AG04450 (cell line): Measurements from ENCODE around the gene HDDC3. TPM values are rescaled to one million over a fixed set of nuclear protein-coding genes. Genes with fewer than 3 reads are reported as not detected.
A peak's percentile ranks its signal among the peaks of the same experiment; 100 is the strongest.

Experiments used
- CTCF ChIA-PET: fragments of 300-600, 350-600 bp; formaldehyde crosslinking; extraction: SDS; loops from one replicate; lab custom pipeline; 2022; ENCODE audit warnings: antibody characterized with exemption, inconsistent platforms; lab: Charles Lee
- POLR2A ChIA-PET: fragments of 350-600 bp; formaldehyde crosslinking; extraction: SDS; loops from one replicate; lab custom pipeline; 2021; ENCODE audit warnings: antibody characterized with exemption, inconsistent platforms; lab: Yijun Ruan, JAX
- DNase-seq: peaks from one replicate; pipeline ENCODE4 v3.0.0-alpha.2; 2011; ENCODE audit warnings: low read depth, low spot score
- H3K27ac ChIP-seq: one replicate; pipeline ENCODE4 v1.5.1; 2012; ENCODE audit warnings: low read depth, low read length, control low read depth
- H3K27me3 ChIP-seq: one replicate; pipeline ENCODE4 v1.6.0; 2012; ENCODE audit warnings: low read length; ENCODE audit not compliant: control insufficient read depth, insufficient read depth
- H3K4me3 ChIP-seq: 2 replicates; pipeline ENCODE4 v1.5.1; 2011; ENCODE audit warnings: mild to moderate bottlenecking, low read depth, low read length, control low read depth
- H3K9me3 ChIP-seq: 2 replicates; pipeline ENCODE4 v1.5.1; 2012; ENCODE audit warnings: low read length; ENCODE audit not compliant: control insufficient read depth, insufficient read depth
- polyA minus RNA-seq: library from RNA; depleted of rRNA, polyadenylated mRNA; stranded (reverse); fragments of >200 nt; gene quantifications from 2 replicates; pipeline ENCODE4 v1.2.3, GENCODE V29; 2011; rRNA and poly(A)+ RNA removed
- polyA plus RNA-seq: library from polyadenylated mRNA; depleted of rRNA; stranded (reverse); fragments of >200 nt; gene quantifications from 2 replicates; pipeline ENCODE4 v1.2.3, GENCODE V29; 2011; rRNA removed
- TF ChIP-seq, protein P1 (sequence below): IDR thresholded peaks from 2 replicates; pipeline ENCODE4 v1.5.1; 2011; ENCODE audit warnings: low read depth, low read length, control low read depth, inconsistent platforms

HDDC3 gene, protein sequence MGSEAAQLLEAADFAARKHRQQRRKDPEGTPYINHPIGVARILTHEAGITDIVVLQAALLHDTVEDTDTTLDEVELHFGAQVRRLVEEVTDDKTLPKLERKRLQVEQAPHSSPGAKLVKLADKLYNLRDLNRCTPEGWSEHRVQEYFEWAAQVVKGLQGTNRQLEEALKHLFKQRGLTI
- polyA plus RNA-seq (10.0 and 10.3 TPM in 2 replicates), polyA minus RNA-seq (10.9 and 17.1 TPM in 2 replicates)

DNA sequence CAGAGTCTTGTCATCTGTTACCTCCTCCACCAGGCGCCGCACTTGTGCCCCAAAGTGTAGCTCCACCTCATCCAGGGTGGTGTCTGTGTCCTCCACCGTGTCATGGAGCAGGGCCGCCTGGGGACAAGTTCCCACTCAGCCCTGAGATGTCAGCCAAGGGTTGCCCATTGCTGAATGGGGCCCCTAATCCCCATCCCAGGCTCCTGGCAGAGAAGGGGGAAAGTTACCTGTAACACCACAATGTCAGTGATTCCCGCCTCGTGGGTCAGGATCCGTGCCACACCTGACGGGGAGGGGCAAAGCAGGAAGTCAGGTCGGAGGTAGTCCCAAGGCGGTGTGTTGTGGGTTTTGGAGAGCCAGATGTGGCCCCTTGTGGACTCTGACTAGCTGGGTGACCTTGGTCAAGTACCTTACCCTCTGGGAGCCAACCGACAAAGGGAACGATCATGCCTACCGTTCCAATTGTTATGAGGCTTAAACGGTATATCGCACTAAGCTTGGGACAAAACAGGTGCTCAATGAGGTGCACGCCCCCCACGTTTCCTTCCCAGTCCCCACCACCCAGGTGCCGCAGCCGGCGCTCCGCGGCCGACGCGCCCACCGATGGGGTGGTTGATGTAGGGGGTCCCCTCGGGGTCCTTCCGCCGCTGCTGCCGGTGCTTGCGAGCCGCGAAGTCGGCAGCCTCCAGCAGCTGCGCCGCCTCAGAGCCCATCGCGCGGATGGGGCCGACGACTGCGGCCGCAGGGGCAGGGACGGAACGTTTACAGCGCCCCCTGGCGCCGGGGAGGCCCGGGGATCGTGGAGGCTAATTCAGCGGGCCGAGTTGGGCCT lies at the start of gene HDDC3:
Gene HDDC3 (minus strand): TSS at position 722 of the 832 bp plus-strand sequence. CDS start 9 bp downstream, at position 713.
- Histone ChIP-seq H3K27ac (peak within 1 kb of the TSS; percentile 11), H3K4me3 (peak within 1 kb of the TSS; percentile 91), H3K27me3 (no peaks in the 10 kb centered on the region), H3K9me3 (no peaks in the 10 kb centered on the region; the same call in 1 of the 2 replicates)
- ChIA-PET CTCF (interaction anchor here (0.5 to 7.4 kb wide), 35 partner anchors 10 to 1900 kb away, joined by 3 to 98 read pairs (median 5); partner anchors contain the start of genes BLM, FES, MAN2A2 and RCCD1), POLR2A (interaction anchor here (0.9 kb wide), 1 partner anchor 9 kb away, joined by 3 read pairs; no protein-coding TSS in a partner anchor)
- TF ChIP-seq, protein P1, sequence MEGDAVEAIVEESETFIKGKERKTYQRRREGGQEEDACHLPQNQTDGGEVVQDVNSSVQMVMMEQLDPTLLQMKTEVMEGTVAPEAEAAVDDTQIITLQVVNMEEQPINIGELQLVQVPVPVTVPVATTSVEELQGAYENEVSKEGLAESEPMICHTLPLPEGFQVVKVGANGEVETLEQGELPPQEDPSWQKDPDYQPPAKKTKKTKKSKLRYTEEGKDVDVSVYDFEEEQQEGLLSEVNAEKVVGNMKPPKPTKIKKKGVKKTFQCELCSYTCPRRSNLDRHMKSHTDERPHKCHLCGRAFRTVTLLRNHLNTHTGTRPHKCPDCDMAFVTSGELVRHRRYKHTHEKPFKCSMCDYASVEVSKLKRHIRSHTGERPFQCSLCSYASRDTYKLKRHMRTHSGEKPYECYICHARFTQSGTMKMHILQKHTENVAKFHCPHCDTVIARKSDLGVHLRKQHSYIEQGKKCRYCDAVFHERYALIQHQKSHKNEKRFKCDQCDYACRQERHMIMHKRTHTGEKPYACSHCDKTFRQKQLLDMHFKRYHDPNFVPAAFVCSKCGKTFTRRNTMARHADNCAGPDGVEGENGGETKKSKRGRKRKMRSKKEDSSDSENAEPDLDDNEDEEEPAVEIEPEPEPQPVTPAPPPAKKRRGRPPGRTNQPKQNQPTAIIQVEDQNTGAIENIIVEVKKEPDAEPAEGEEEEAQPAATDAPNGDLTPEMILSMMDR: peak; percentile 90
- DNase-seq: peak; percentile 58

DNA sequence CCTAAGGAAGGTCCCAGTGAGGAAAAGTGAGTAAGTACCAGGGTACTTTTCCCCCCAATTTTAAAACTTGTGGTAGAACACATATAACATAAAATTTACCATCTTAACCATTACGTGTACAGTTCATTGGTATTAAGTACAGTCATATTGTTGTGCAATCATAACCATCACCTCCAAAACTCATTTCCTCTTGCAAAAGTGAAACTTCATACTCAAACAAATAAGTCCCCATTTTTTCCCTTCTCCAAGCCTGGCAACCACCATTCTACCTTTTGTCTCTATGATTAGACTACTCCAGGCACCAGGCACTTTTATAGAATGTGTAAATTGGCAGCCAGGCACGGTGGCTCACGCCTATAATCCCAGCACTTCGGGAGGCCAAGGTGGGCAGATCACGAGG lies 49.8 kb upstream of the HDDC3 start:
- H3K27me3 ChIP-seq: no peaks in the 10 kb centered on the region
- POLR2A ChIA-PET: no interaction called here
- CTCF ChIA-PET: interaction anchor here (1.3 to 7.8 kb wide), 2 partner anchors 25 to 290 kb away, joined by 4 to 70 read pairs; no protein-coding TSS in a partner anchor
- no peak overlapping the region for H3K4me3 ChIP-seq
- H3K9me3 ChIP-seq: no peaks in the 10 kb centered on the region
- DNase-seq: no peak
- H3K27ac ChIP-seq: no peak overlapping the region
- TF ChIP-seq, protein P1: no peak

DNA sequence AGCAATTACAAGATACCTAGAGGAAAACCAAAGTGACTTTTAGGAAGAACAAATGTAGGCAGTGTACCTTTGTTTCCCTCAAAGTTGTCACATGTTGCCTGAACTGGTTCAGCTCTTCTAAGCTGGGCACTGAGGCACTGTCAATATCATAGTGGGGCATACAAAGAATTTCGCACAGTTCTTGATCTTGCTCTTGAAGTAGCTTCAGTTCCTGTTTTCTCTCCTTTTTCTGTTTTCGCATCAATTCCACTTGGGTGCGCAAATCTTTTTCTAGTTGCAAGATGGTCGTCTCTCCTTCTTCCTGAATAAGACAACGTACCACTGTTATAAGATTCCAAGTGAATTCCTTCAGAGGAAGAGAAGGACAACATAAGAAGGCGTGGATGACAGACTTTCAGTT lies 49.3 kb upstream of the HDDC3 start:
- no peak overlapping the region for H3K27ac ChIP-seq

DNA sequence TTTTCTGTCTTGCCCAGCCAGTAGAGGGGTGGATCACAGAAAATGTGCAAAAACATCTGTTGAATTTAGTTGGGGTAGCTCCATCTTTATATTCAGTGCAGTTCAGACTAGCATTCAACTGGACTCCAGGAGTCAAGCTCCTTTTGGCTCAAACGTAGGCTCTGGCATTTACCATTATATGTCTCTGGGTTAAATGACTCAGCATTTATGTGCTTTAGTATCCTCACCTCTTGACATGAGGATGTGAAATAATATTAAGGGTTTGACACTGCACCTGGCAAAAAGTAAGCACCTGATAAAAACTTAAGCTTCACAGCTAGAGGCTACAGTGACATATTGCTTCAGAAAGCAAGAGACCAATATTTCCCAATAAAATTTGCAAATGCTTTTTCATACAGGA lies 47.2 kb upstream of the HDDC3 start:
- Histone ChIP-seq H3K4me3 (no peak overlapping the region), H3K9me3 (no peaks in the 10 kb centered on the region), H3K27ac (no peak overlapping the region), H3K27me3 (no peaks in the 10 kb centered on the region)
- CTCF ChIA-PET: interaction anchor here (0.8 to 4.2 kb wide), 7 partner anchors 23 to 76 kb away, joined by 3 to 50 read pairs (median 6); partner anchors contain the start of genes HDDC3, RCCD1 and UNC45A
- DNase-seq: no peak
- TF ChIP-seq, protein P1: no peak
- POLR2A ChIA-PET: interaction anchor here (0.5 kb wide), 1 partner anchor 13 kb away, joined by 3 read pairs; no protein-coding TSS in a partner anchor

More for the DNA sequence above, 49.3 kb upstream of the HDDC3 start:
- no peak overlapping the region for H3K4me3 ChIP-seq
- CTCF ChIA-PET: interaction anchor here (1.4 to 1.8 kb wide), 2 partner anchors 25 to 48 kb away, joined by 3 to 14 read pairs; no protein-coding TSS in a partner anchor
- POLR2A ChIA-PET: interaction anchor here (1.0 kb wide), 1 partner anchor 8 kb away, joined by 3 read pairs; no protein-coding TSS in a partner anchor
- H3K9me3 ChIP-seq: no peaks in the 10 kb centered on the region
- no peaks in the 10 kb centered on the region for H3K27me3 ChIP-seq
- no peak for DNase-seq
- TF ChIP-seq, protein P1: no peak
